SK-N-DZ (cell line): ENCODE data around the gene SYT6.
A peak's percentile ranks its signal among the peaks of the same experiment; 100 is the strongest.

ENCODE experiments used
- DNase-seq: peaks from one replicate; pipeline ENCODE4 v3.0.0-alpha.2; 2015; ENCODE audit warnings: low spot score

Gene SYT6

GRCh38 chr1:114093624-114094362, 59.9 kb downstream of the SYT6 start:
- no peak for DNase-seq

GRCh38 chr1:114092186-114093062, 61.2 kb downstream of the SYT6 start:
- DNase-seq: no peak

GRCh38 chr1:114091711-114092110, 62.0 kb downstream of the SYT6 start:
- DNase-seq: no peak

- no peak for DNase-seq
These were observed 62.7 kb downstream of the SYT6 start for GRCh38 chr1:114090738-114091505.

GRCh38 chr1:114089502-114090138, 64.0 kb downstream of the SYT6 start:
- DNase-seq: no peak

GRCh38 chr1:114088392-114089299, 65.0 kb downstream of the SYT6 start:
- peak; percentile 8 for DNase-seq

- DNase-seq: no peak
These were observed 66.2 kb downstream of the SYT6 start for GRCh38 chr1:114087495-114087894.

- no peak for DNase-seq
These were observed 66.9 kb downstream of the SYT6 start for GRCh38 chr1:114086601-114087368.

GRCh38 chr1:114082867-114083585, 70.6 kb downstream of the SYT6 start:
- no peak for DNase-seq

- DNase-seq: no peak
These were observed 71.4 kb downstream of the SYT6 start for GRCh38 chr1:114082304-114082630.

GRCh38 chr1:114081437-114082303, 72.0 kb downstream of the SYT6 start:
- DNase-seq: no peak

- no peak for DNase-seq
These were observed 72.9 kb downstream of the SYT6 start for GRCh38 chr1:114080511-114081436.

- DNase-seq: no peak
These were observed 74.0 kb downstream of the SYT6 start for GRCh38 chr1:114079596-114080190.

GRCh38 chr1:114078116-114078515, 75.6 kb downstream of the SYT6 start:
- no peak for DNase-seq

GRCh38 chr1:114077188-114077587, 76.5 kb downstream of the SYT6 start:
- DNase-seq: no peak

- DNase-seq: no peak
These were observed 77.4 kb downstream of the SYT6 start for GRCh38 chr1:114076308-114076707.
